ENCODE measurements around the gene ESPN. TPM values are rescaled to one million over a fixed set of nuclear protein-coding genes. Genes with fewer than 3 reads are reported as not detected.

ESPN gene
- total and polyA plus RNA-seq, 2 of the 8 experiments (the other 6 are each of a cell fraction or from before 2014, with no cell fraction given): 5.2 to 16.3 TPM

DNA sequence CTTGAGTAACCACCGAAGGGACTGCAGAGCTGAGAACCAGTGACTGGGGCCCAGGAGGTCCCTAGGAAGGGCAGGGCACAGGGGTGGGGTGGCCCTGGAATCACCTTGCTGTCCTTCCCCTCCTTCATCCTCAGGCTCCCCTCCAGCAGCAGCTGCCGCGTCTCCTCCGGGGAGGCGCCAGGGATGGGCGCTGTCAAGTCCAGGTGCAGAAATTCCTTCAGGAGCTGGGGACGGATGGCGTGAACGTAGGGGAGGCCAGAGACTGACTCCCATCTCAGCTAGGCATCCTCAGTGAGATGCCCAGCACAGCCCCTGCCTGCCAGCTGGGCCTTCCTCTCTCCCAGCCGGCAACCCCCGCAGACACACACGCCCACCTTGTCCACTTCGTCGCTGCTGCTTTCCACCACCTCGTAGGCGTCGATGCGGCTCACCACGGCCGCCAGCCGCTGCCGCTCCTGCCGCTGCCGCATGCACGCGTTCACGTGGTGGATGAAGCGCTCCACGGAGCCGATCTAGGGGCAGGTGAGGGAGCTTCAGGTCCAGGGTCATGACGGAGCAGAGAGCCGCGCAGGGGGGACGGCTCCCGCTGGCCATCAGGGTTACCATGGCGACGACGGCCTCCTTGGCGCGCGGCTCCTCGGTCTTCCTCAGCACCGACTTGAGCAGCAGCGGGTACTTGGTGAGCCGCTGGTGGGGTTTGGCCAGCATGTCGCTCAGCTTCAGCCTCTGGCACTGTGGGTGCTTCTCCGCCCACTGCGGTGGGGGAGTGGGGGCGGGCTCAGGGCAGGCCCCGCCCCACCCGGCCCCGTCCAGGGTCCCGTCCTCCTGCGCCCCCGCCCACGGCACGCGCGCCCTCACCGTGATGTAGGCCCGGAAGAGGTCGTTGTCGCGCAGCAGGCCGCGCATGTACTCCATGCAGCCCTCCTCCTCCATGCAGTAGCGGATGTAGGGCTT is 45.8 kb downstream of the ESPN start (continued):
- TF ChIP-seq, protein P1, sequence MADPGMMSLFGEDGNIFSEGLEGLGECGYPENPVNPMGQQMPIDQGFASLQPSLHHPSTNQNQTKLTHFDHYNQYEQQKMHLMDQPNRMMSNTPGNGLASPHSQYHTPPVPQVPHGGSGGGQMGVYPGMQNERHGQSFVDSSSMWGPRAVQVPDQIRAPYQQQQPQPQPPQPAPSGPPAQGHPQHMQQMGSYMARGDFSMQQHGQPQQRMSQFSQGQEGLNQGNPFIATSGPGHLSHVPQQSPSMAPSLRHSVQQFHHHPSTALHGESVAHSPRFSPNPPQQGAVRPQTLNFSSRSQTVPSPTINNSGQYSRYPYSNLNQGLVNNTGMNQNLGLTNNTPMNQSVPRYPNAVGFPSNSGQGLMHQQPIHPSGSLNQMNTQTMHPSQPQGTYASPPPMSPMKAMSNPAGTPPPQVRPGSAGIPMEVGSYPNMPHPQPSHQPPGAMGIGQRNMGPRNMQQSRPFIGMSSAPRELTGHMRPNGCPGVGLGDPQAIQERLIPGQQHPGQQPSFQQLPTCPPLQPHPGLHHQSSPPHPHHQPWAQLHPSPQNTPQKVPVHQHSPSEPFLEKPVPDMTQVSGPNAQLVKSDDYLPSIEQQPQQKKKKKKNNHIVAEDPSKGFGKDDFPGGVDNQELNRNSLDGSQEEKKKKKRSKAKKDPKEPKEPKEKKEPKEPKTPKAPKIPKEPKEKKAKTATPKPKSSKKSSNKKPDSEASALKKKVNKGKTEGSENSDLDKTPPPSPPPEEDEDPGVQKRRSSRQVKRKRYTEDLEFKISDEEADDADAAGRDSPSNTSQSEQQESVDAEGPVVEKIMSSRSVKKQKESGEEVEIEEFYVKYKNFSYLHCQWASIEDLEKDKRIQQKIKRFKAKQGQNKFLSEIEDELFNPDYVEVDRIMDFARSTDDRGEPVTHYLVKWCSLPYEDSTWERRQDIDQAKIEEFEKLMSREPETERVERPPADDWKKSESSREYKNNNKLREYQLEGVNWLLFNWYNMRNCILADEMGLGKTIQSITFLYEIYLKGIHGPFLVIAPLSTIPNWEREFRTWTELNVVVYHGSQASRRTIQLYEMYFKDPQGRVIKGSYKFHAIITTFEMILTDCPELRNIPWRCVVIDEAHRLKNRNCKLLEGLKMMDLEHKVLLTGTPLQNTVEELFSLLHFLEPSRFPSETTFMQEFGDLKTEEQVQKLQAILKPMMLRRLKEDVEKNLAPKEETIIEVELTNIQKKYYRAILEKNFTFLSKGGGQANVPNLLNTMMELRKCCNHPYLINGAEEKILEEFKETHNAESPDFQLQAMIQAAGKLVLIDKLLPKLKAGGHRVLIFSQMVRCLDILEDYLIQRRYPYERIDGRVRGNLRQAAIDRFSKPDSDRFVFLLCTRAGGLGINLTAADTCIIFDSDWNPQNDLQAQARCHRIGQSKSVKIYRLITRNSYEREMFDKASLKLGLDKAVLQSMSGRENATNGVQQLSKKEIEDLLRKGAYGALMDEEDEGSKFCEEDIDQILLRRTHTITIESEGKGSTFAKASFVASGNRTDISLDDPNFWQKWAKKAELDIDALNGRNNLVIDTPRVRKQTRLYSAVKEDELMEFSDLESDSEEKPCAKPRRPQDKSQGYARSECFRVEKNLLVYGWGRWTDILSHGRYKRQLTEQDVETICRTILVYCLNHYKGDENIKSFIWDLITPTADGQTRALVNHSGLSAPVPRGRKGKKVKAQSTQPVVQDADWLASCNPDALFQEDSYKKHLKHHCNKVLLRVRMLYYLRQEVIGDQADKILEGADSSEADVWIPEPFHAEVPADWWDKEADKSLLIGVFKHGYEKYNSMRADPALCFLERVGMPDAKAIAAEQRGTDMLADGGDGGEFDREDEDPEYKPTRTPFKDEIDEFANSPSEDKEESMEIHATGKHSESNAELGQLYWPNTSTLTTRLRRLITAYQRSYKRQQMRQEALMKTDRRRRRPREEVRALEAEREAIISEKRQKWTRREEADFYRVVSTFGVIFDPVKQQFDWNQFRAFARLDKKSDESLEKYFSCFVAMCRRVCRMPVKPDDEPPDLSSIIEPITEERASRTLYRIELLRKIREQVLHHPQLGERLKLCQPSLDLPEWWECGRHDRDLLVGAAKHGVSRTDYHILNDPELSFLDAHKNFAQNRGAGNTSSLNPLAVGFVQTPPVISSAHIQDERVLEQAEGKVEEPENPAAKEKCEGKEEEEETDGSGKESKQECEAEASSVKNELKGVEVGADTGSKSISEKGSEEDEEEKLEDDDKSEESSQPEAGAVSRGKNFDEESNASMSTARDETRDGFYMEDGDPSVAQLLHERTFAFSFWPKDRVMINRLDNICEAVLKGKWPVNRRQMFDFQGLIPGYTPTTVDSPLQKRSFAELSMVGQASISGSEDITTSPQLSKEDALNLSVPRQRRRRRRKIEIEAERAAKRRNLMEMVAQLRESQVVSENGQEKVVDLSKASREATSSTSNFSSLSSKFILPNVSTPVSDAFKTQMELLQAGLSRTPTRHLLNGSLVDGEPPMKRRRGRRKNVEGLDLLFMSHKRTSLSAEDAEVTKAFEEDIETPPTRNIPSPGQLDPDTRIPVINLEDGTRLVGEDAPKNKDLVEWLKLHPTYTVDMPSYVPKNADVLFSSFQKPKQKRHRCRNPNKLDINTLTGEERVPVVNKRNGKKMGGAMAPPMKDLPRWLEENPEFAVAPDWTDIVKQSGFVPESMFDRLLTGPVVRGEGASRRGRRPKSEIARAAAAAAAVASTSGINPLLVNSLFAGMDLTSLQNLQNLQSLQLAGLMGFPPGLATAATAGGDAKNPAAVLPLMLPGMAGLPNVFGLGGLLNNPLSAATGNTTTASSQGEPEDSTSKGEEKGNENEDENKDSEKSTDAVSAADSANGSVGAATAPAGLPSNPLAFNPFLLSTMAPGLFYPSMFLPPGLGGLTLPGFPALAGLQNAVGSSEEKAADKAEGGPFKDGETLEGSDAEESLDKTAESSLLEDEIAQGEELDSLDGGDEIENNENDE (IDR thresholded peaks at IDR 0.05; ENCODE audit: insufficient replicate concordance, low read length): no peak
- no peak for TF ChIP-seq EGR1 (IDR thresholded peaks at IDR 0.05; ENCODE audit: borderline replicate concordance, low read depth, low read length)
- TF ChIP-seq HDAC6 (IDR thresholded peaks at IDR 0.05; ENCODE audit: low read depth, low read length): no peak
- TF ChIP-seq KDM1A (IDR thresholded peaks at IDR 0.05; ENCODE audit: borderline replicate concordance, low read length): no peak
- no peak for TF ChIP-seq POLR2AphosphoS5 (IDR thresholded peaks at IDR 0.05; ENCODE audit: low read depth, low read length)
- TF ChIP-seq, protein P2, sequence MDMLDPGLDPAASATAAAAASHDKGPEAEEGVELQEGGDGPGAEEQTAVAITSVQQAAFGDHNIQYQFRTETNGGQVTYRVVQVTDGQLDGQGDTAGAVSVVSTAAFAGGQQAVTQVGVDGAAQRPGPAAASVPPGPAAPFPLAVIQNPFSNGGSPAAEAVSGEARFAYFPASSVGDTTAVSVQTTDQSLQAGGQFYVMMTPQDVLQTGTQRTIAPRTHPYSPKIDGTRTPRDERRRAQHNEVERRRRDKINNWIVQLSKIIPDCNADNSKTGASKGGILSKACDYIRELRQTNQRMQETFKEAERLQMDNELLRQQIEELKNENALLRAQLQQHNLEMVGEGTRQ (IDR thresholded peaks at IDR 0.05; ENCODE audit: low read length): no peak
- no peak for TF ChIP-seq MAFK (IDR thresholded peaks at IDR 0.05; ENCODE audit: low read depth, low read length)
- TF ChIP-seq EZH2 (IDR thresholded peaks at IDR 0.05; ENCODE audit: low read depth, low read length, severe bottlenecking): no peak

All from H1 (cell line).